OCI-LY7 (cell line): Measurements from ENCODE around the gene IL36B.

Experiments
- CTCF ChIP-seq: fragments of 200-600 bp; sonication (generic); conservative IDR thresholded peaks from 2 replicates; pipeline ENCODE4 v1.5.1; 2014; ENCODE audit warnings: mild to moderate bottlenecking, antibody characterized with exemption, low read length, moderate library complexity, mixed read lengths
- EZH2phosphoT487 ChIP-seq: fragments of 200-600 bp; sonication (generic); IDR thresholded peaks from 2 replicates; pipeline ENCODE4 v1.6.1; 2018; ENCODE audit warnings: low read depth, borderline replicate concordance, mild to moderate bottlenecking, mixed run types, antibody characterized with exemption, low read length, moderate library complexity, mixed read lengths

- TF ChIP-seq CTCF (no peak), EZH2phosphoT487 (no peak)
These were observed 15.0 kb upstream of the IL36B start, which contains the start of gene IL1F10 for GRCh38 chr2:113067681-113068080.
